GM12801 (cell line): Measurements from ENCODE around the gene MUCL1.

Source experiments
- TF ChIP-seq, protein P1 (sequence below): IDR thresholded peaks from one replicate; pipeline ENCODE4 v1.5.1; 2011; ENCODE audit warnings: control low read depth; ENCODE audit not compliant: insufficient read length; ENCODE audit errors: extremely low read depth

The MUCL1 gene

DNA sequence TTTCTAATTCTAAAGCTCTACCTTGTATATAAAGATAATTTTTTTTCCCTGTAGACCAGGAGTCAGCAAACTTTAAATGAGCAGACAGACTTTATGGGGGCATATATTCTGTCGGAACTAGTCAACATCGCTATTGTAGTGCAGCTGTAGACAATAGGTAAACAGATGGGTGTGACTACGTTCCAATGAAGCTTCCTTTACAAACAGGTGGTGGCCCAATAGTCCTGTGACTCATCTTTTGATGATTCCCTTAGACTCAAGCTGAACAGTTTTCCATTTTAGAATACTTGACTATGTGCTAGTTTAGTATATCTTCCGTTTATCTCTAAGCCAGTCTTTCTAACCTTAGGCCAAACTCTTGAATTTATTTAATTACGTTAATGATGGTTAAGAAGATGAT lies 16.3 kb downstream of the MUCL1 start:
- TF ChIP-seq, protein P1, sequence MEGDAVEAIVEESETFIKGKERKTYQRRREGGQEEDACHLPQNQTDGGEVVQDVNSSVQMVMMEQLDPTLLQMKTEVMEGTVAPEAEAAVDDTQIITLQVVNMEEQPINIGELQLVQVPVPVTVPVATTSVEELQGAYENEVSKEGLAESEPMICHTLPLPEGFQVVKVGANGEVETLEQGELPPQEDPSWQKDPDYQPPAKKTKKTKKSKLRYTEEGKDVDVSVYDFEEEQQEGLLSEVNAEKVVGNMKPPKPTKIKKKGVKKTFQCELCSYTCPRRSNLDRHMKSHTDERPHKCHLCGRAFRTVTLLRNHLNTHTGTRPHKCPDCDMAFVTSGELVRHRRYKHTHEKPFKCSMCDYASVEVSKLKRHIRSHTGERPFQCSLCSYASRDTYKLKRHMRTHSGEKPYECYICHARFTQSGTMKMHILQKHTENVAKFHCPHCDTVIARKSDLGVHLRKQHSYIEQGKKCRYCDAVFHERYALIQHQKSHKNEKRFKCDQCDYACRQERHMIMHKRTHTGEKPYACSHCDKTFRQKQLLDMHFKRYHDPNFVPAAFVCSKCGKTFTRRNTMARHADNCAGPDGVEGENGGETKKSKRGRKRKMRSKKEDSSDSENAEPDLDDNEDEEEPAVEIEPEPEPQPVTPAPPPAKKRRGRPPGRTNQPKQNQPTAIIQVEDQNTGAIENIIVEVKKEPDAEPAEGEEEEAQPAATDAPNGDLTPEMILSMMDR, result no peak

DNA sequence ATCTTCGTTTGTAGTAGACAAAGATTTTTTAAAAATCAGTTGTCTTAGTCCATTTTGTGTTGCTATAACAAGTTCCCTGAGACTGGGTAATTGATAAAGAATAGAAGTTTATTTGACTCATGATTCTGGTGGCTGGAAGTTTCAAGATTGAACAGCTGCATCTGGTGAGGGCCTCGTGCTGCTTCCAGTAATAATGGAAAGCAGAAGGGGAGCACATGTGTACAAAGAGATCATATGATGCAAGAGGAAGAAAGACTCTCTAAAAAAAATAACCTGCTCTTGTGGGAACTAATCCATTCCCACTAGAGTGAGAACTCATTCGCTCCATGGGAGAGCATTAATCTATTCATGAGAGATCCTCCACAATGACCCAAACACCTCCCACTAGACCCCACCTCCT lies 24.8 kb downstream of the MUCL1 start:
- TF ChIP-seq, protein P1, result no peak

DNA sequence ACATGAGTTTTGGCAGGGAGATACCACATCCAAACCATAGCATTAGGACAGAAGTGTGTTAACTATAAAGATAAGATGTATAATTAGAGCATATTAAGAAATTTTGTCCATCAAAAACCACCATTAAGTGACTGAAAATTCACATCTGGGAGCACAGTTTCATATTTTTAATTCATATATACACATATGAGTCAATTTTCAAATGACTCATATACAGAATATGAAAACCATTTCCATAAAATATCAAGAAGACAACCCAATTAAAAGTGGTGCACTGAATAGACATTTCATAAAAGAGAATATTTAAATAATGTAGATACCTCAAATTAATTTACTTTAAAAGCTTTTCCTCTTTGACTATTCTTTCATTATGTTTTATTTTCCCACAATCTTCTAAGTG lies 25.3 kb downstream of the MUCL1 start:
- TF ChIP-seq, protein P1, result no peak

DNA sequence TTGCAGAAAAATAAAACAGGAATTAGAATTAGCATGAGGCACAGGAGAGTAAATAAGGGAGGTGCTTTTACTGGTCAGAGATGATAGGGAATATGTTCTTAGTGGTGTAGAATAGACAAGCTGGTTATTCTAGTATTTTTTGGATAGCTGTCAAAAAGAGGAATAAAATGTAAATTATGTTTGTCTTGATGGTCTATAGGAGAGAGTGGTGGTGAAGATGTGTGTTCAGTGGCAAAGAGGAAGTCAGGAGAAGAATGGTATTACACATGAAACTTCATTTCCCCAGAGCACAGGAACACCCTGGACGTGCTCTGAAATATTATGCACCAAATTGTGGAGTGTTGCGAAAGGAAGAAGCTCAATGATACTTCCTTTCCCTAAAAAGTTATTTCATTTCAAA lies 27.8 kb downstream of the MUCL1 start:
- TF ChIP-seq, protein P1, result no peak

DNA sequence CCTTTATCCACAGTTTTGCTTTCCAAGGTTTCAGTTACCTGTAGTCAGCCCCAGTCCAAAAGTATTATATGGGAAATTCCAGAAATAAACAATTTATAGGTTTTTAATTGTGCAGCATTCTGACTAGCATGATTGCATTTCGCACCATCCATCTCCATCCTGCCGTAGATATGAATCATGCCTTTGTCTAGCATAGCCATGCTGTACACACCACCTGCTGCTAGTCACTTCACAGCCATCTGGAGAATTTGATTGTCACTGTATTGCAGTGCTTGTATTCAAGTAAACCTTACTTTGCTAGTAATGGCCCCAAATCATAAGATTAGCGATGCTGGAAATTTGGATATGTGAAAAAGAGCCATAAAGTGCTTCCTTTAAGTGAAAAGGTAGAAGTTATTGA lies 36.0 kb downstream of the MUCL1 start:
- TF ChIP-seq, protein P1, result no peak

DNA sequence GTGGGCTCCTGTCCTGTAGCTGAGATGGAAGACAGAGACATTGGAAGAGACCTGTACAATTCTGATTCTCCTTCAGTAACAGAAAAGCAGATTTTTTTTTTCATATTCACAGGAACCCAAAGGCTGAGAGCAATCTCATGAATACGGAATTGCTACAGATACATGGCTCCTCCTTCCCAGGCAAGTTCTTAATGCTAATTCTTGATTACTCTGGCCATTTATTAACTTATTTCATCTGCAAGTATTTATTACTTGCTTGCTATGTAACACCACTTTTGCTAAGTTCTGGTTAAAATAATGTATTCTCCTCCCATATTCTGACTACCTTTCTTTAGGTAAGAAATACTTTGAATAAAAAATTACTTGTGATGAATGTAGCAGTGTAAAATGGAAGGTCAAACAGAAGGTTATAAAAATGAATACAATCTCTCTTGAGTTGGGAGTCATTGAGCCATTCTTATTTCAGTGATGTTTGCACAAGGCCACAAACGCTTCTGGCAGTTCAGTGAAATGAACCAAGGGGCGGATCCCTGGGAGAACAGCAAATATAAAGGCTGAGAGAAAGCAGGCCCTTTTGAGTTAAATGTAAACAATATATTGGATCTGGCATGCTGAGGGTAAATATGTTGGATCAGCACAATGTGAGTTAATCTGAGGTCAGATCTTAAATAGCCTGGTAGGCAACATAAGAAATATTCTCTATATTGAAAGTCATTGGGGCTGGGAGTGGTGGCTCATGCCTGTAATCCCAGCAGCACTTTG lies 37.6 kb downstream of the MUCL1 start:
- TF ChIP-seq, protein P1, result no peak
